Adrenal gland (tissue), 12 donors: ENCODE data around the gene PAQR9. TPM values are rescaled to one million over a fixed set of nuclear protein-coding genes. Genes with fewer than 3 reads are reported as not detected.

Source experiments
- DNase-seq, 7 donors: peaks; one replicate each; pipeline ENCODE4 v3.0.0-alpha.2; 2019 to 2020
- H3K27ac ChIP-seq, 5 donors: fragments of 200-600 bp; sonication (generic) in 4 of 5; 1 replicate in 3 of 5; 2 replicates in 2 of 5; pipeline versions ENCODE4 v1.5.1 to v1.8.0; 2016 to 2020; ENCODE audit warnings: mild to moderate bottlenecking in 1 of 5
- H3K27me3 ChIP-seq: fragments of 200-600 bp; 2 replicates; pipeline ENCODE4 v1.8.0; 2021
- H3K36me3 ChIP-seq, 2 donors: fragments of 200-600 bp; replicated peaks in 1 of 2; 1 replicate in 1 of 2; 2 replicates in 1 of 2; pipeline versions ENCODE4 v1.5.1 to v1.8.0; 2018 to 2022
- H3K4me1 ChIP-seq, 2 donors: fragments of 200-600 bp; replicated peaks in 1 of 2; 1 replicate in 1 of 2; 2 replicates in 1 of 2; pipeline versions ENCODE4 v1.5.1 to v1.8.0; 2018 to 2021
- H3K4me3 ChIP-seq, 4 donors: fragments of 200-600 bp; sonication (generic) in 3 of 4; one replicate each; pipeline ENCODE4 v1.5.1; 2016 to 2018
- H3K9me3 ChIP-seq, 3 donors: fragments of 200-600 bp; sonication (generic) in 1 of 3; replicated peaks in 1 of 3; 1 replicate in 2 of 3; 2 replicates in 1 of 3; pipeline versions ENCODE4 v1.5.1 to v1.8.0; 2016 to 2021
- CTCF ChIP-seq, 6 experiments: fragments of 450-650 bp in 4 of 6; fragments of 200-600 bp in 2 of 6; sonication (generic) in 1 of 6; IDR thresholded peaks; 1 replicate in 5 of 6; 2 replicates in 1 of 6; pipeline versions ENCODE4 v1.5.1 to v1.8.0; 2016 to 2021; ENCODE audit warnings: antibody characterized with exemption in 6 of 6, mild to moderate bottlenecking in 2 of 6, moderate library complexity in 1 of 6
- POLR2A ChIP-seq, 2 donors: fragments of 450-650 bp; IDR thresholded peaks; one replicate each; pipeline ENCODE4 v1.6.1; 2017; ENCODE audit warnings: antibody characterized with exemption in 2 of 2, mild to moderate bottlenecking in 2 of 2, moderate library complexity in 1 of 2
- WGBS, 4 donors: extraction: QIAGEN DNeasy Blood & Tissue Kit in 2 of 4; methylation state at CpG; one replicate each; pipeline versions ENCODE4 v1.1.5 to v1.1.7; 2013 to 2017; 5-methylcytosine and 5-hydroxymethylcytosine counted together
- intact Hi-C, 2 donors: fragments of 100-400 bp; cut with DNase I; formaldehyde crosslinking; loops; one replicate each; pipeline versions ENCODE4 v1.14.1 to v1.15.0; 2022 to 2023
- polyA plus RNA-seq, 3 donors: library from polyadenylated mRNA; stranded (reverse); fragments of 200-250 nt in 2 of 3; fragments of 350-450 nt in 1 of 3; fragmentation: Illumina TruSeq in 1 of 3; extraction: RNeasy Lipid Tissue Mini Kit (QIAGEN cat#74804) in 1 of 3; gene quantifications; one replicate each; pipeline ENCODE4 v1.2.3, GENCODE V29; 2013 to 2014
- total RNA-seq, 9 donors: library from RNA; depleted of rRNA in 4 of 9; stranded (reverse); fragments of >200 nt in 4 of 9; fragments of 120-200 nt in 1 of 9; fragmentation: NEBNext Ultra II Directional in 1 of 9; extraction: Animal tissue kit (Norgen Biotek cat#: 25700) in 1 of 9; gene quantifications; one replicate each; pipeline versions ENCODE4 v1.1.0 to v1.2.4, GENCODE V29; 2013 to 2023
- donor health status: healthy with polysubstance abuse.
- donor health status: Bipolar disorder and iron deficiency.
- donor health status: DM: yes; HTN: yes; CAD: no.
- donor health status: DM: no; HTN: no; CAD: no.
- donor health status: DM: no; HTN: no; CAD: no.
- donor health status: DM: yes; HTN: yes; CAD: no.

Gene PAQR9
- total and polyA plus RNA-seq, 12 donors = 0.13 to 3.7 (median 0.20) TPM; not detected in 6

GRCh38 chr3:142934887-142935269, 28.6 kb downstream of the PAQR9 start:
- Histone ChIP-seq H3K27ac (no peak overlapping the region), H3K9me3 (no peaks in the 10 kb centered on the region), H3K36me3 (no peaks in the 10 kb centered on the region), H3K4me3 (no peak overlapping the region), H3K4me1 (no peaks in the 10 kb centered on the region), H3K27me3 (no peaks in the 10 kb centered on the region)
- DNase-seq = no peak
- intact Hi-C loops = loop anchor here (5.0 to 10.0 kb wide), 2 partner anchors 52 to 60 kb away; no protein-coding TSS in a partner anchor
- WGBS, 4 donors = 86 to 92% (median 88%) methylated on average over 3 of the region's 3 CpGs
- TF ChIP-seq POLR2A (IDR thresholded peaks at IDR 0.05) (no peak), CTCF (IDR thresholded peaks at IDR 0.05) (no peak)

DNA sequence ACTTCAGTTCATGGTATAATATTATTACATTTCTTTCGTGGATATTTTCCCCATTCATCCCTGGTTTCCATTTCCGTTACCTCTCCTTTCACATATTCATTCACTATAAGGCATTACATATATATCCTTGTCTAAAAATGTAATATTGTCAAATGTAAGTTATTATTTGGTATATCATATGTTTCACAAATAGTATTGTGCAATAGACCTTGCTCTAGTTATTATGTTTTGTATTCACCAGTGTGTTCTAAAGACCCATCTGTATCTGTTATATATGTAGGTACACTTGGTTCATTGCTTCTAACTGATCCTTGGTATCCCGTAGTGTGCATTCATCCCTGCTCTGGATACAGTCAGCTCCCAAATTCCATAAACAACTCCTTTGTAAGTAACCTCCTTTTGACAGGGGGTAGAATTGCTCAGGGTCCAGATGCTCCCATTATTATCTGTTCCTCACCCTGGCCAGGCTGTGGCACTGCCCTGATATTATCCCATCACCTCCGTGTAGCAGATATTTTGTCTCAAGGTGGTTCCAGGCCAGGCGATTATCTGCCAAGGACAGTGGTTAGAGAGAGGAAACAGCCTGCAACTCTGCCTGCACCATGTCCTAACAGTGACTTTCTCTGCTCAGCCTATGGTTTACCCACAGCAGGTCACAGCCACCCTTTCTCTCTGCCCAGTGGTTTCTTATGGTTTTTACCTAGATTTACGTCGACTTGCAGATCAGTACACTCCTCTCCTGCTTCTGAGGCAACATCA, 29.2 kb downstream of the PAQR9 start:
- no peak overlapping the region for H3K4me3 ChIP-seq
- TF ChIP-seq POLR2A (IDR thresholded peaks at IDR 0.05) = no peak
- no peak for TF ChIP-seq CTCF (IDR thresholded peaks at IDR 0.05)
- H3K27me3 ChIP-seq = no peaks in the 10 kb centered on the region
- no peaks in the 10 kb centered on the region for H3K9me3 ChIP-seq
- no peak for DNase-seq
- H3K27ac ChIP-seq = no peak overlapping the region
- no peaks in the 10 kb centered on the region for H3K4me1 ChIP-seq
- H3K36me3 ChIP-seq = no peaks in the 10 kb centered on the region
- intact Hi-C loops = loop anchor here (5.0 to 10.0 kb wide), 2 partner anchors 53 to 60 kb away; no protein-coding TSS in a partner anchor
- WGBS, 4 donors = 67 to 82% (median 74%) methylated on average over 7 of the region's 7 CpGs

DNA sequence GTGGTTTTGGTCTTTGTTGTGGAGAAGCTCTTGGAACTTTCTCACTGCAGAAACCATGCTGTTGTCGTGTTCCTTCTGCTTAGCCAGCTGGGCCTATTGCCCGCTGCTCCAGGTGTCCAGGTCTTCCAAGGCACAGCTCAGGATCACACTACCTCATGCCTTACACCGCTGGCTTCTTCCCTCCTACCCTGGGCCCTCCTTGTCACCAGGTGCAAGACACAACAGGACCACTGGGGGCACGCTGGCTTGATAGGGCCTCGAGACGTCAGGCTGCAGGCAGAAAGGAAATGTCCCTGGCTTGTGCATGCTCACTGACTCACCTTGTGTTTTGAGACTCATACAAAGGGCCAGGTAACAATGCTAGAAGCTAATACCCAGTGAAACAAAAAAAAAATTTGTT, 32.3 kb downstream of the PAQR9 start:
- 70 to 85% (median 79%) methylated on average over 6 of the region's 6 CpGs for WGBS, 4 donors
- Histone ChIP-seq H3K27me3 (no peaks in the 10 kb centered on the region), H3K36me3 (no peaks in the 10 kb centered on the region), H3K4me1 (no peaks in the 10 kb centered on the region), H3K27ac (no peak overlapping the region), H3K9me3 (no peaks in the 10 kb centered on the region), H3K4me3 (no peak overlapping the region)
- no peak for TF ChIP-seq CTCF (IDR thresholded peaks at IDR 0.05)
- TF ChIP-seq POLR2A (IDR thresholded peaks at IDR 0.05) = no peak
- no peak for DNase-seq
- intact Hi-C loops = loop anchor here (5.0 to 10.0 kb wide), 2 partner anchors 56 to 64 kb away; no protein-coding TSS in a partner anchor

- no peak for DNase-seq
- no peak overlapping the region for H3K4me3 ChIP-seq
- no peaks in the 10 kb centered on the region for H3K27me3 ChIP-seq
- no peak overlapping the region for H3K27ac ChIP-seq
- WGBS, 4 donors = 66 to 71% (median 69%) methylated on average over 3 of the region's 3 CpGs
- intact Hi-C loops = loop anchor here (5.0 to 10.0 kb wide), 2 partner anchors 57 to 64 kb away; no protein-coding TSS in a partner anchor
- TF ChIP-seq CTCF (IDR thresholded peaks at IDR 0.05) = no peak
- no peaks in the 10 kb centered on the region for H3K36me3 ChIP-seq
- H3K4me1 ChIP-seq = no peaks in the 10 kb centered on the region
- H3K9me3 ChIP-seq = no peaks in the 10 kb centered on the region
These were observed 33.0 kb downstream of the PAQR9 start for GRCh38 chr3:142930463-142930862.
